HEK293 (cell line): ENCODE data around the gene RSRC1.

Source experiments
- CTCF ChIA-PET: fragments of 350-600 bp; formaldehyde crosslinking; extraction: SDS; loops from one replicate; lab custom pipeline; 2021; ENCODE audit warnings: antibody characterized with exemption; lab: Yijun Ruan, JAX
- POLR2A ChIA-PET: fragments of 300-600 bp; formaldehyde crosslinking; extraction: SDS; loops from one replicate; lab custom pipeline; 2020; ENCODE audit warnings: antibody characterized with exemption, inconsistent platforms; lab: Yijun Ruan, JAX
- H3K27ac ChIP-seq: fragments of 200-500 bp; sonication (Bioruptor generic); 2 replicates; pipeline ENCODE4 v1.5.1; 2014; ENCODE audit warnings: low read depth, low read length, control low read depth, inconsistent platforms; ENCODE audit errors: extremely low read depth
- H3K36me3 ChIP-seq, 2 experiments: fragments of 200-500 bp in 1 of 2; sonication (Bioruptor generic) in 1 of 2; 1 replicate in 1 of 2; 2 replicates in 1 of 2; pipeline ENCODE4 v1.5.1; 2014 to 2017; ENCODE audit warnings: inconsistent platforms in 2 of 2, low read length in 2 of 2; ENCODE audit not compliant: control insufficient read depth in 2 of 2, insufficient read depth in 1 of 2
- H3K4me1 ChIP-seq: fragments of 200-500 bp; sonication (Bioruptor generic); 2 replicates; pipeline ENCODE4 v1.5.1; 2014; ENCODE audit warnings: mild to moderate bottlenecking, low read length, inconsistent platforms; ENCODE audit not compliant: control insufficient read depth, insufficient read depth
- H3K4me3 ChIP-seq: 2 replicates; pipeline ENCODE4 v1.5.1; 2011; ENCODE audit warnings: low read depth, mild to moderate bottlenecking, control low read depth, low read length, moderate library complexity
- H3K9me3 ChIP-seq: fragments of 200-500 bp; sonication (Bioruptor generic); 2 replicates; pipeline ENCODE4 v1.5.1; 2014; ENCODE audit warnings: low read depth, low read length, inconsistent platforms; ENCODE audit not compliant: control insufficient read depth, insufficient read depth
- BCL11A ChIP-seq: fragments of 450-650 bp; formaldehyde crosslinking; IDR thresholded peaks from 2 replicates; pipeline ENCODE4 v1.5.1; 2016; ENCODE audit warnings: low read depth, missing biosample characterization, missing genetic modification characterization
- FEZF1 ChIP-seq: fragments of 450-650 bp; formaldehyde crosslinking; IDR thresholded peaks from 2 replicates; pipeline ENCODE4 v1.5.1; 2016; ENCODE audit warnings: missing biosample characterization, missing genetic modification characterization
- GFI1B ChIP-seq: fragments of 450-650 bp; formaldehyde crosslinking; IDR thresholded peaks from 2 replicates; pipeline ENCODE4 v1.5.1; 2016; ENCODE audit warnings: missing biosample characterization, missing genetic modification characterization
- GLIS1 ChIP-seq: fragments of 450-650 bp; formaldehyde crosslinking; IDR thresholded peaks from 2 replicates; pipeline ENCODE4 v1.5.1; 2016; ENCODE audit warnings: missing biosample characterization, missing genetic modification characterization
- KLF16 ChIP-seq: fragments of 450-650 bp; formaldehyde crosslinking; IDR thresholded peaks from 2 replicates; pipeline ENCODE4 v1.5.1; 2017; ENCODE audit warnings: missing biosample characterization, missing genetic modification characterization
- ZBTB48 ChIP-seq: fragments of 450-650 bp; formaldehyde crosslinking; IDR thresholded peaks from 2 replicates; pipeline ENCODE4 v1.5.1; 2016; ENCODE audit warnings: missing biosample characterization, missing genetic modification characterization
- ZFP37 ChIP-seq: fragments of 450-650 bp; formaldehyde crosslinking; IDR thresholded peaks from 2 replicates; pipeline ENCODE4 v1.5.1; 2016; ENCODE audit warnings: missing biosample characterization, missing genetic modification characterization
- ZNF114 ChIP-seq: fragments of 450-650 bp; formaldehyde crosslinking; IDR thresholded peaks from 2 replicates; pipeline ENCODE4 v1.5.0; 2017; ENCODE audit warnings: missing biosample characterization, missing genetic modification characterization
- ZNF184 ChIP-seq: fragments of 450-650 bp; IDR thresholded peaks from 2 replicates; pipeline ENCODE4 v1.5.1; 2018; ENCODE audit warnings: missing biosample characterization, mild to moderate bottlenecking, missing genetic modification characterization
- ZNF24 ChIP-seq: fragments of 450-650 bp; formaldehyde crosslinking; IDR thresholded peaks from 2 replicates; pipeline ENCODE4 v1.5.1; 2016; ENCODE audit warnings: missing biosample characterization, missing genetic modification characterization
- ZNF350 ChIP-seq: fragments of 450-650 bp; formaldehyde crosslinking; IDR thresholded peaks from 2 replicates; pipeline ENCODE4 v1.5.0; 2017; ENCODE audit warnings: missing biosample characterization, mild to moderate bottlenecking, missing genetic modification characterization
- ZNF398 ChIP-seq: fragments of 450-650 bp; formaldehyde crosslinking; IDR thresholded peaks from 2 replicates; pipeline ENCODE4 v1.5.1; 2017; ENCODE audit warnings: missing biosample characterization, missing genetic modification characterization
- ZNF473 ChIP-seq: fragments of 450-650 bp; formaldehyde crosslinking; IDR thresholded peaks from 2 replicates; pipeline ENCODE4 v1.5.1; 2017; ENCODE audit warnings: missing biosample characterization, missing genetic modification characterization
- ZNF48 ChIP-seq: fragments of 450-650 bp; formaldehyde crosslinking; IDR thresholded peaks from 2 replicates; pipeline ENCODE4 v1.5.1; 2016; ENCODE audit warnings: missing biosample characterization, missing genetic modification characterization
- ZNF544 ChIP-seq: fragments of 450-650 bp; formaldehyde crosslinking; IDR thresholded peaks from 2 replicates; pipeline ENCODE4 v1.5.0; 2017; ENCODE audit warnings: missing biosample characterization, missing genetic modification characterization
- ZNF560 ChIP-seq: fragments of 450-650 bp; formaldehyde crosslinking; IDR thresholded peaks from 2 replicates; pipeline ENCODE4 v1.5.1; 2017; ENCODE audit warnings: missing biosample characterization, missing genetic modification characterization, borderline replicate concordance
- ZNF571 ChIP-seq: fragments of 450-650 bp; formaldehyde crosslinking; IDR thresholded peaks from 2 replicates; pipeline ENCODE4 v1.5.0; 2017; ENCODE audit warnings: missing biosample characterization, missing genetic modification characterization
- ZNF580 ChIP-seq: fragments of 450-650 bp; formaldehyde crosslinking; IDR thresholded peaks from 2 replicates; pipeline ENCODE4 v1.5.1; 2016; ENCODE audit warnings: missing biosample characterization, missing genetic modification characterization
- ZNF626 ChIP-seq: fragments of 450-650 bp; sonication (Bioruptor Pico); formaldehyde crosslinking; IDR thresholded peaks from 2 replicates; pipeline ENCODE4 v1.5.1; 2018; ENCODE audit warnings: missing biosample characterization, missing genetic modification characterization, inconsistent platforms
- ZNF768 ChIP-seq: fragments of 450-650 bp; formaldehyde crosslinking; IDR thresholded peaks from 2 replicates; pipeline ENCODE4 v1.5.1; 2018; ENCODE audit warnings: missing biosample characterization, mild to moderate bottlenecking, missing genetic modification characterization
- ZSCAN30 ChIP-seq: fragments of 450-650 bp; IDR thresholded peaks from 2 replicates; pipeline ENCODE4 v1.5.1; 2018; ENCODE audit warnings: missing biosample characterization, mild to moderate bottlenecking, missing genetic modification characterization, moderate library complexity
- TF ChIP-seq, protein P1 (sequence below): fragments of 450-650 bp; formaldehyde crosslinking; IDR thresholded peaks from 2 replicates; pipeline ENCODE4 v1.5.1; 2016; ENCODE audit warnings: missing biosample characterization, missing genetic modification characterization, borderline replicate concordance

RSRC1 gene

DNA sequence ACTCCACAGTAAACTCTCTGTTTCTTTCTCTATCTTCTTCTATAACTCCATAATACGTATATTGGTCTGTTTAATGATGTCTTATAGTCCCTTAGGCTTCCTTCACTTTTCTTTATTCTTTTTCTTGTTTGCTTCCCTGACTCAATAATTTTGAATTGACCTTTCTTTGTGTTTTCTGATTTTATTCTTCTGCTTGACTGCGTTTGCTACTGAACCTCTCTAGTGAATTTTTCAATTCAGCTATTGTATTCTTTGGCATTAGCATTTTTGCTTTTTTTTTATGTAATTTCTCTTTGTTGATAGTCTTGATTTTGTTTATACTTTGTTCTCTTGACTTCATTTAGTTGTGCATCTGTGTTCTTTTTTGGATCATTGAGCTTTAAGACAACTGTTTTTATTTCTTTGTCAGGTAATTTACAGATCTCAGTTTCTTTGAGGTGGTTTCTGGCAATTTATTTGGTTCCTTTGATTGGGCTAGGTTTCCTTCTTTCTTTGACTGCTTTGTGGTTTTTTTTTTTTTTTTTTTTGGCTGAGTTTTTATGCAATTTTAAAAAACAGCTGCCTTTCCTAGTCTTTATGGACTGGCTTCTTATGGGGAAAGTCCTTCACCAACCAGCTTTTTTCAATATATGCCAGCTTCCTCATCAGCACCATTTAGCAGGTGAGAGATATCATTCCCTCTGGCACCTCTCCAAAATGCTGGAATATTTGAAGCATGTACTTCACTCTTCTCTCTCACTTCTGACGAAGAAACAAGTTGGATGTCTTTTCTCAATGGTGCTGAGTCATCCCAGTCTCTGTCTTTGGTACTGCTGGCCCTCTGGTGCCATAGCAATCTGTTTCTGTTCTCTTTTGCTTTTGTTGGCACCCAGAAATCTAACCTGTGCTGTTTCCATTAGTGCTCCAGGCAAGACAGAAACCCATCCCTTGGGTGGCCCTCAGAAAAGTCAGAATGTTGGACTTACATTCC lies 17.6 kb downstream of the RSRC1 start:
- no peaks in the 10 kb centered on the region for H3K4me1 ChIP-seq
- CTCF ChIA-PET = interaction anchor here (0.6 to 0.7 kb wide), 2 partner anchors 28 to 38 kb away, joined by 3 read pairs; no protein-coding TSS in a partner anchor
- H3K9me3 ChIP-seq = no peaks in the 10 kb centered on the region
- no peak overlapping the region for H3K27ac ChIP-seq
- POLR2A ChIA-PET = no interaction called here
- H3K36me3 ChIP-seq = peaks cover 18 to 60% of the 10 kb centered on the region in 2 experiments
- no peak overlapping the region for H3K4me3 ChIP-seq
- no peak for TF ChIP-seq GLIS1 (tag by site-specific recombination)
- TF ChIP-seq ZBTB48 = no peak
- no peak for TF ChIP-seq ZNF560 (tag by site-specific recombination)
- no peak for TF ChIP-seq KLF16
- TF ChIP-seq ZNF544 = no peak

- Histone ChIP-seq H3K4me3 (no peak overlapping the region), H3K36me3 (peaks cover 13 to 49% of the 10 kb centered on the region in 2 experiments), H3K9me3 (no peaks in the 10 kb centered on the region)
- CTCF ChIA-PET = no interaction called here
- POLR2A ChIA-PET = no interaction called here
- TF ChIP-seq ZNF184 = no peak
- TF ChIP-seq ZNF398 (tag by site-specific recombination) = no peak
- no peak for TF ChIP-seq ZNF571
- TF ChIP-seq BCL11A = no peak
- no peak for TF ChIP-seq ZNF24 (tag by site-specific recombination)
- no peak for TF ChIP-seq FEZF1 (tag by site-specific recombination)
- no peak for TF ChIP-seq ZNF473 (tag by site-specific recombination)
- TF ChIP-seq GFI1B (tag by site-specific recombination) = no peak
- TF ChIP-seq ZNF350 (tag by site-specific recombination) = no peak
- no peak for TF ChIP-seq ZNF626 (tag by site-specific recombination)
- no peak for TF ChIP-seq ZFP37 (tag by site-specific recombination)
- no peak for TF ChIP-seq ZNF768 (tag by site-specific recombination)
- TF ChIP-seq, all 188 proteins: peak for 0
- H3K4me1 ChIP-seq = no peaks in the 10 kb centered on the region
- H3K27ac ChIP-seq = no peak overlapping the region
Observed at GRCh38 chr3:158128755-158129154, 18.9 kb downstream of the RSRC1 start.

GRCh38 chr3:158134363-158134762 lies 24.5 kb downstream of the RSRC1 start:
- Histone ChIP-seq H3K4me3 (no peak overlapping the region), H3K4me1 (no peaks in the 10 kb centered on the region), H3K27ac (no peak overlapping the region), H3K36me3 (peaks cover 0 to 25% of the 10 kb centered on the region in 2 experiments; a peak in 1 of 3 replicates), H3K9me3 (no peaks in the 10 kb centered on the region)
- ChIA-PET CTCF (no interaction called here), POLR2A (no interaction called here)
- TF ChIP-seq ZNF48 (tag by site-specific recombination) (no peak), ZNF114 (tag by site-specific recombination) (no peak), ZSCAN30 (tag by site-specific recombination) (no peak), ZNF580 (tag by site-specific recombination) (no peak)
- TF ChIP-seq, protein P1, sequence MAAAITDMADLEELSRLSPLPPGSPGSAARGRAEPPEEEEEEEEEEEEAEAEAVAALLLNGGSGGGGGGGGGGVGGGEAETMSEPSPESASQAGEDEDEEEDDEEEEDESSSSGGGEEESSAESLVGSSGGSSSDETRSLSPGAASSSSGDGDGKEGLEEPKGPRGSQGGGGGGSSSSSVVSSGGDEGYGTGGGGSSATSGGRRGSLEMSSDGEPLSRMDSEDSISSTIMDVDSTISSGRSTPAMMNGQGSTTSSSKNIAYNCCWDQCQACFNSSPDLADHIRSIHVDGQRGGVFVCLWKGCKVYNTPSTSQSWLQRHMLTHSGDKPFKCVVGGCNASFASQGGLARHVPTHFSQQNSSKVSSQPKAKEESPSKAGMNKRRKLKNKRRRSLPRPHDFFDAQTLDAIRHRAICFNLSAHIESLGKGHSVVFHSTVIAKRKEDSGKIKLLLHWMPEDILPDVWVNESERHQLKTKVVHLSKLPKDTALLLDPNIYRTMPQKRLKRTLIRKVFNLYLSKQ (tag by site-specific recombination) = no peak
